Spinal cord (tissue), 10 donors: ENCODE data around the gene LZTR1. TPM values are rescaled to one million over a fixed set of nuclear protein-coding genes. Genes with fewer than 3 reads are reported as not detected.

Experiments
- DNase-seq, 6 donors: peaks; one replicate each; pipeline versions ENCODE4 v3.0.0 to v3.0.0-alpha.2; 2013 to 2015; ENCODE audit warnings: low spot score in 6 of 6, low read depth in 4 of 6
- H3K27ac ChIP-seq: one replicate; pipeline ENCODE4 v1.5.1; 2013; ENCODE audit warnings: low read depth, low read length, control low read depth
- H3K27me3 ChIP-seq: one replicate; pipeline ENCODE4 v1.6.1; 2013; ENCODE audit warnings: low read length; ENCODE audit not compliant: control insufficient read depth, insufficient read depth
- H3K36me3 ChIP-seq: one replicate; pipeline ENCODE4 v1.6.1; 2013; ENCODE audit warnings: low read length; ENCODE audit not compliant: control insufficient read depth, insufficient read depth
- H3K4me1 ChIP-seq: one replicate; pipeline ENCODE4 v1.6.1; 2013; ENCODE audit warnings: low read length; ENCODE audit not compliant: control insufficient read depth, insufficient read depth
- H3K4me3 ChIP-seq: one replicate; pipeline ENCODE4 v1.5.1; 2013; ENCODE audit warnings: low read depth, low read length, control low read depth
- H3K9me3 ChIP-seq: one replicate; pipeline ENCODE4 v1.6.1; 2013; ENCODE audit warnings: low read length; ENCODE audit not compliant: control insufficient read depth, insufficient read depth
- WGBS: methylation state at CpG from one replicate; pipeline ENCODE4 v1.1.5; 2013; ENCODE audit warnings: missing lambda C conversion rate; ENCODE audit not compliant: insufficient coverage; 5-methylcytosine and 5-hydroxymethylcytosine counted together
- polyA plus RNA-seq, 2 donors: library from polyadenylated mRNA; unstranded; fragments of 120-200 nt; gene quantifications; one replicate each; pipeline ENCODE4 v1.2.1, GENCODE V29; 2013; ENCODE audit not compliant: insufficient read length in 2 of 2
- total RNA-seq, 2 donors: library from RNA; depleted of rRNA in 1 of 2; stranded (reverse); fragments of 120-200 nt in 1 of 2; fragments of >200 nt in 1 of 2; gene quantifications; one replicate each; pipeline versions ENCODE4 v1.2.3 to v1.2.4, GENCODE V29; 2013 to 2014
- donor health status: healthy.

The LZTR1 gene
- total and polyA plus RNA-seq, 4 donors = 44.8 to 93.6 (median 67.5) TPM

GRCh38 chr22:21025763-21026755, 44.0 kb downstream of the LZTR1 start:
- 88% methylated on average over 24 of the region's 27 CpGs for WGBS
- Histone ChIP-seq H3K4me1 (peaks cover 39% of the 10 kb centered on the region), H3K27ac (no peak overlapping the region), H3K36me3 (peaks cover 39% of the 10 kb centered on the region), H3K4me3 (no peak overlapping the region), H3K27me3 (no peaks in the 10 kb centered on the region), H3K9me3 (no peaks in the 10 kb centered on the region)
- no peak for DNase-seq

GRCh38 chr22:21026783-21027692, 44.9 kb downstream of the LZTR1 start:
- 66% methylated on average over 7 of the region's 14 CpGs for WGBS
- Histone ChIP-seq H3K27me3 (peaks cover 6% of the 10 kb centered on the region), H3K9me3 (no peaks in the 10 kb centered on the region), H3K4me1 (peaks cover 48% of the 10 kb centered on the region), H3K27ac (no peak overlapping the region), H3K4me3 (no peak overlapping the region), H3K36me3 (peaks cover 42% of the 10 kb centered on the region)
- peak in 1 of 6 donors; percentile 18 for DNase-seq

DNA sequence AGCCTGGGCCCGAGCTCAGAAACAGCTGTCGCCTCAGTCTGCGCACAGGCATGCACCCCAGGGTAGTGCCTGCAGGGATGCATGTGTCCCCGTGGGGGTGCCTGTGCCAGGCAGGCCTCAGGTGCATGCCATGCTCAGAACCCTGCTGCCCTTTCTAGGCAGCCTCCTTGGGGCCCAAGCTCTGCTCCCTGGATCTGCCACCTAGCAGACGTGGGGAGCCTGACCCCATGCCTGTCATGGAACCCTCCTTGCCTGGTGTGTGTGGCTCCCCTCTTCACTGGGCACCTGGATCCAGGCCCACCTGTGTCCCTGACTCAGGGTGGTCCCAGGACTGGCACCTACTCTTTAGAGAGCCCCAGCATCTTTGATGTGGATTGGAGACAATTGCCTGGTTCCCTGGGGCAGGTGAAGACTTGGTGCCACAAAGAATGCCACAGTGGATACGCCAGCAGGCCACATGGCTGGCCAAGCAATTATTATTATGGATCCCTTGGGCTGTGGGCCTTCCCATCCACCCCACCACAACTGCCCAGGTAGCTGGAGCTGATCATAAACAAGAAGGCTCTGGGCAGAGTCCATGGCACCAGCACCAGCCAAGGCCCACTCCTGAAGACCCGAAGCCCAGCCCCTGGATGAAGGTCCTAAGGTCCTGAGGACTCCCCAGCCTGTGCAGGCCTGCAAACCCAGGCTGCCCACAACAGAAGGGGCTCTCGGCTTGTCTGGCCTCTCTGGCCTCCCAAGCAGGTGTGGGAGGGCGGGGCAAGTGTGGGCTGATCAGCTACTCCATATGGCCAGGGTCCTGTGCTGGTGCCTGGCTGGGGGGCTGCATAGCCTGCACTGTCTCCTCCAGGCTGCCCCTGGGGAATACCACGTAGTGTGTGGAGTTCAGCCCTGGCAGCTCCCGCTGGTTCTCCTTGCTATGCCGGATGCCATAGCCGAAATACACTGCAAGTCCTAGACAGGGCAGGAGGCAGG, 46.5 kb downstream of the LZTR1 start:
- Histone ChIP-seq H3K4me1 (peaks cover 58% of the 10 kb centered on the region), H3K4me3 (no peak overlapping the region), H3K9me3 (no peaks in the 10 kb centered on the region), H3K27ac (no peak overlapping the region), H3K27me3 (peaks cover 10% of the 10 kb centered on the region), H3K36me3 (peaks cover 39% of the 10 kb centered on the region)
- WGBS = 88% methylated on average over 13 of the region's 13 CpGs
- no peak for DNase-seq

DNA sequence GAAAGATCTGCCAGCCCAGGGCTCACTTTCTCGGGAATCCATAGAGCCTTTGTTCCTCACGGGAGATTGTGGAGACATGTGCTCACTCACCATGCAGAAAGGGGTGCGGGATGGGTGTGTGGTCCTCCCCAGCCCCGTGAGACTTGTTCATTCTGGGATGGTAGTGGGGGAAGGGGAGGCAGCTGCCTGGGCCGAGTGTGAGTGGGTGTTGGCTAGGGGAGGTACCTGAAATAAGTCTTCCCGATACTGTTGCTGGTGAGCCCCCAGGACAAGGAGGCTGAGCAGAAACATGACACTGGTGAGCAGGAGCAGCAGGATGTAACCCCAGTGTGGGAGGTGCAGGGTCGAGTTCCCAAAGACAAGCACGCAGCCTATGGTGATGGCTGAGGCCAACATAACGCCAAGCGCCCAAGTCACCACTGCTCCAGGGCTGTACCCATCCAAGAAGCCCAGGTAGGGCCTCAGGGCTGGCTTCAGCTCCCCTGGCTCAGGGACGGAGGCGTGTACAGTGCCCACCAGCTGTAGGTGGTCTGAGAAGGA, 47.5 kb downstream of the LZTR1 start:
- peaks cover 10% of the 10 kb centered on the region for H3K27me3 ChIP-seq
- no peak for DNase-seq
- H3K9me3 ChIP-seq = no peaks in the 10 kb centered on the region
- no peak overlapping the region for H3K27ac ChIP-seq
- no peak overlapping the region for H3K4me3 ChIP-seq
- 68% methylated on average over 12 of the region's 12 CpGs for WGBS
- peaks cover 58% of the 10 kb centered on the region for H3K4me1 ChIP-seq
- peaks cover 39% of the 10 kb centered on the region for H3K36me3 ChIP-seq

DNA sequence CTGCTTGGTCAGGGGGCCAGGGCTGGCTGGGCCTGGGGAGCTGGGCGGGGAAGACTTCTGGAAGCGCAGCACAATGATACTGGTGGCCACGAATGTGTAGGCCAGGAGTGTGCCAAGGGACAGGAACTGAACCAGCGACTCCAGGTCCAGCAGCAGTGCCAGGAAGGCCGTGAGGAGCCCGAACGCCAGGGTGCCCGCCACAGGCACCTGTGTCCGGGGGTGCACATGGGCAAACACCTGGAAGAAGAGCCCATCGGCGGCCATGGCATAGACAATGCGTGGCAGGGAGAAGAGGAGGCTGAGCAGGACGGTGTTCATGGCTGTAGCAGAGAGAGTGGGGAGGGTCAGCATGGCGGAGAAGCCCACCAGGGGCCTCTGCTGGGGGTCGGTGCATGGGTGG, 47.9 kb downstream of the LZTR1 start:
- no peak for DNase-seq
- Histone ChIP-seq H3K9me3 (no peaks in the 10 kb centered on the region), H3K27me3 (peaks cover 10% of the 10 kb centered on the region), H3K4me1 (peaks cover 58% of the 10 kb centered on the region), H3K27ac (no peak overlapping the region), H3K4me3 (no peak overlapping the region), H3K36me3 (peaks cover 39% of the 10 kb centered on the region)
- WGBS = 88% methylated on average over 14 of the region's 15 CpGs

DNA sequence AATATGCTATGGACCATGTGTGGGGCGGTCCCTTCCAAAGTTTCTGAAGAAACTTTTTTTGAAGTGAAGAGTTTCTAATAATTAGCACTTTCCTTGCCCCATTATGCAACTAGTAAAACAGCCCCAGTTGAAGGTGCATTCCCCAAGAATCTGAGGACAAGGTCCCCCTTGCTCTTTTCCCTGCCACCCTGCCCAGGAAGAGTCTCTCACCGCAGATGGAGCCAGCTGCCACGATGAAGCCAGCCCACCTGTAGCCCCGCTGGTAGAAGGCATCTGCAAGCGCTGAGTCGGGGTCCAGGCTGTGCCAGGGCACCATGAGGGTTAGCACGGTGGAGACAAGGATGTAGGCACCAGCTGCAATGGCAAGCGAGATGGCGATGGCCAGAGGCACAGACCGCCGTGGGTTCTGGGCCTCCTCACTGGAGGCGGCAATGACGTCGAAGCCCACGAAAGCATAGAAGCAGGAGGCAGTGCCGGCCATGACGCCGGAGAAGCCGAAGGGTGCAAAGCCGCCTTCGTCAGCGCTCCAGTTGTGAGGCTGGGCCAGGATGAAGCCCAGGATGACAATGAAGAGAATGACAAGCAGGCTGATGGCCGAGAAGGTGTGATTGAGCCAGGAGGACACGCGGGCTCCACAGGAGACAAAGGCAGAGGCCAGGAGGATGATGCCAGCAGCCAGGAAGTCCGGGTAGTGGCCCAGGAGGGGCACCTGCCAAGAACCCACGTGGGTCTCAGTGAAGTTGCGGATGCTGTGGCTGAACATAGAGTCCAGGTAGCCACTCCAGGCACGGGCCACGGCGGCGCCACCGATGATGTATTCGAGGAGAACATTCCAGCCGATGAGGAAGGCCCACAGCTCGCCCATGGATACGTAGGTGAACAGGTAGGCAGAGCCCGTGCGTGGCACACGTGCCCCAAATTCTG, 48.8 kb downstream of the LZTR1 start:
- H3K36me3 ChIP-seq = peaks cover 37% of the 10 kb centered on the region

GRCh38 chr22:21031545-21032036, 49.5 kb downstream of the LZTR1 start:
- H3K27ac ChIP-seq = no peak overlapping the region
- peak overlapping the region; percentile 26 for H3K4me3 ChIP-seq
- WGBS = 96% methylated on average over 15 of the region's 18 CpGs

More for the DNA sequence above, 48.8 kb downstream of the LZTR1 start:
- Histone ChIP-seq H3K4me3 (no peak overlapping the region), H3K9me3 (no peaks in the 10 kb centered on the region), H3K4me1 (peaks cover 58% of the 10 kb centered on the region), H3K27me3 (peaks cover 10% of the 10 kb centered on the region), H3K27ac (no peak overlapping the region)
- no peak for DNase-seq
- 92% methylated on average over 39 of the region's 40 CpGs for WGBS

More at GRCh38 chr22:21031545-21032036, 49.5 kb downstream of the LZTR1 start:
- DNase-seq = no peak
- Histone ChIP-seq H3K9me3 (no peaks in the 10 kb centered on the region), H3K27me3 (peaks cover 10% of the 10 kb centered on the region), H3K4me1 (peaks cover 57% of the 10 kb centered on the region), H3K36me3 (peaks cover 30% of the 10 kb centered on the region)
